Liver (tissue), 9 donors: ENCODE results near the gene IFI27. TPM values are rescaled to one million over a fixed set of nuclear protein-coding genes. Genes with fewer than 3 reads are reported as not detected.

Source experiments
- DNase-seq: peaks from one replicate; pipeline ENCODE4 v3.0.0-alpha.2; 2017; ENCODE audit warnings: low spot score
- H3K27ac ChIP-seq, 2 donors: one replicate each; pipeline ENCODE4 v1.7.0; 2013; ENCODE audit warnings: inconsistent platforms in 2 of 2, low read length in 2 of 2, control low read depth in 1 of 2, low read depth in 1 of 2, mild to moderate bottlenecking in 1 of 2
- H3K27me3 ChIP-seq, 4 donors: one replicate each; pipeline versions ENCODE4 v1.6.1 to v1.7.0; 2013; ENCODE audit warnings: low read length in 3 of 4, inconsistent platforms in 1 of 4, mild to moderate bottlenecking in 1 of 4, moderate library complexity in 1 of 4; ENCODE audit not compliant: control insufficient read depth in 4 of 4, insufficient read depth in 4 of 4
- H3K36me3 ChIP-seq, 4 donors: one replicate each; pipeline versions ENCODE4 v1.6.1 to v1.7.0; 2013; ENCODE audit warnings: low read length in 3 of 4, mild to moderate bottlenecking in 3 of 4, low read depth in 1 of 4, moderate library complexity in 1 of 4; ENCODE audit not compliant: control insufficient read depth in 4 of 4, insufficient read depth in 3 of 4
- H3K4me1 ChIP-seq, 4 donors: one replicate each; pipeline versions ENCODE4 v1.6.1 to v1.7.0; 2013; ENCODE audit warnings: low read length in 3 of 4, mild to moderate bottlenecking in 3 of 4, moderate library complexity in 1 of 4; ENCODE audit not compliant: control insufficient read depth in 4 of 4, insufficient read depth in 4 of 4
- H3K4me3 ChIP-seq, 3 donors: one replicate each; pipeline versions ENCODE4 v1.6.1 to v1.7.0; 2013; ENCODE audit warnings: low read length in 3 of 3, control low read depth in 1 of 3, low read depth in 1 of 3, mild to moderate bottlenecking in 1 of 3
- H3K9ac ChIP-seq, 2 donors: one replicate each; pipeline ENCODE4 v1.7.0; 2013; ENCODE audit warnings: low read length in 2 of 2, mild to moderate bottlenecking in 2 of 2, moderate library complexity in 2 of 2, control low read depth in 1 of 2, low read depth in 1 of 2
- H3K9me3 ChIP-seq, 4 donors: one replicate each; pipeline versions ENCODE4 v1.6.1 to v1.7.0; 2013; ENCODE audit warnings: low read length in 3 of 4; ENCODE audit not compliant: control insufficient read depth in 4 of 4
- ATF3 ChIP-seq: IDR thresholded peaks from 2 replicates; pipeline ENCODE4 v1.6.1; 2016; ENCODE audit warnings: antibody characterized with exemption
- CTCF ChIP-seq: fragments of 150-350 bp; IDR thresholded peaks from 2 replicates; pipeline ENCODE4 v1.5.1; 2017; ENCODE audit warnings: improper control_type of control experiment, low read depth, low read length; ENCODE audit not compliant: missing input control
- EGR1 ChIP-seq, 2 donors: IDR thresholded peaks; 2 replicates each; pipeline ENCODE4 v1.6.1; 2016 to 2018; ENCODE audit warnings: antibody characterized with exemption in 2 of 2, low read depth in 2 of 2
- FOXA1 ChIP-seq: IDR thresholded peaks from 2 replicates; pipeline ENCODE4 v1.6.1; 2016; ENCODE audit warnings: antibody characterized with exemption
- FOXA2 ChIP-seq: IDR thresholded peaks from 2 replicates; pipeline ENCODE4 v1.6.1; 2016; ENCODE audit warnings: antibody characterized with exemption
- GABPA ChIP-seq, 2 donors: IDR thresholded peaks in 1 of 2; conservative IDR thresholded peaks in 1 of 2; 2 replicates each; pipeline ENCODE4 v1.6.1; 2016; ENCODE audit warnings: antibody characterized with exemption in 2 of 2, mild to moderate bottlenecking in 1 of 2, moderate library complexity in 1 of 2
- HNF4A ChIP-seq, 2 donors: conservative IDR thresholded peaks; 2 replicates each; pipeline ENCODE4 v1.6.1; 2016; ENCODE audit warnings: antibody characterized with exemption in 2 of 2, mild to moderate bottlenecking in 2 of 2
- HNF4G ChIP-seq: IDR thresholded peaks from 2 replicates; pipeline ENCODE4 v1.6.1; 2016; ENCODE audit warnings: antibody characterized with exemption
- JUND ChIP-seq, 2 donors: IDR thresholded peaks; 2 replicates each; pipeline ENCODE4 v1.6.1; 2016; ENCODE audit warnings: antibody characterized with exemption in 2 of 2
- MAX ChIP-seq: IDR thresholded peaks from 2 replicates; pipeline ENCODE4 v1.6.1; 2016; ENCODE audit warnings: antibody characterized with exemption
- NR2F2 ChIP-seq: IDR thresholded peaks from 2 replicates; pipeline ENCODE4 v1.6.1; 2016; ENCODE audit warnings: antibody characterized with exemption
- RAD21 ChIP-seq, 2 donors: IDR thresholded peaks; 2 replicates each; pipeline ENCODE4 v1.6.1; 2016; ENCODE audit warnings: antibody characterized with exemption in 2 of 2, mild to moderate bottlenecking in 2 of 2
- RXRA ChIP-seq, 2 donors: IDR thresholded peaks; 2 replicates each; pipeline ENCODE4 v1.6.1; 2017 to 2018; ENCODE audit warnings: antibody characterized with exemption in 2 of 2, mild to moderate bottlenecking in 1 of 2
- SP1 ChIP-seq: IDR thresholded peaks from 2 replicates; pipeline ENCODE4 v1.6.1; 2018; ENCODE audit warnings: antibody characterized with exemption, mild to moderate bottlenecking
- TAF1 ChIP-seq: conservative IDR thresholded peaks from 2 replicates; pipeline ENCODE4 v1.6.1; 2016; ENCODE audit warnings: antibody characterized with exemption, mild to moderate bottlenecking
- YY1 ChIP-seq: IDR thresholded peaks from 2 replicates; pipeline ENCODE4 v1.6.1; 2016; ENCODE audit warnings: antibody characterized with exemption, mild to moderate bottlenecking
- WGBS: extraction: QIAGEN DNeasy Blood & Tissue Kit; methylation state at CpG from one replicate; pipeline ENCODE4 v1.1.7; 2013; 5-methylcytosine and 5-hydroxymethylcytosine counted together
- polyA plus RNA-seq, 2 donors: library from polyadenylated mRNA; stranded (reverse) in 1 of 2; unstranded in 1 of 2; fragments of 200-250 nt in 1 of 2; fragments of >200 nt in 1 of 2; fragmentation: Nextera tagmentation in 1 of 2; extraction: Ambion mirVana in 1 of 2; gene quantifications; one replicate each; pipeline versions ENCODE4 v1.2.1 to v1.2.3, GENCODE V29; 2013 to 2015
- total RNA-seq, 2 donors: library from RNA; depleted of rRNA; stranded (reverse); fragments of >200 nt; gene quantifications; one replicate each; pipeline ENCODE4 v1.2.3, GENCODE V29; 2014
- TF ChIP-seq, protein P1 (sequence below): IDR thresholded peaks from 2 replicates; pipeline ENCODE4 v1.6.1; 2016; ENCODE audit warnings: antibody characterized with exemption
- TF ChIP-seq, protein P2 (sequence below): IDR thresholded peaks from 2 replicates; pipeline ENCODE4 v1.6.1; 2016; ENCODE audit warnings: antibody characterized with exemption, mild to moderate bottlenecking
- donor health status: healthy.
- donor health status: healthy.
- donor health status: healthy.
- donor health status: healthy.
- donor health status: healthy.

Gene IFI27
- total and polyA plus RNA-seq, 4 donors: 12.7 to 170 (median 42.2) TPM

DNA sequence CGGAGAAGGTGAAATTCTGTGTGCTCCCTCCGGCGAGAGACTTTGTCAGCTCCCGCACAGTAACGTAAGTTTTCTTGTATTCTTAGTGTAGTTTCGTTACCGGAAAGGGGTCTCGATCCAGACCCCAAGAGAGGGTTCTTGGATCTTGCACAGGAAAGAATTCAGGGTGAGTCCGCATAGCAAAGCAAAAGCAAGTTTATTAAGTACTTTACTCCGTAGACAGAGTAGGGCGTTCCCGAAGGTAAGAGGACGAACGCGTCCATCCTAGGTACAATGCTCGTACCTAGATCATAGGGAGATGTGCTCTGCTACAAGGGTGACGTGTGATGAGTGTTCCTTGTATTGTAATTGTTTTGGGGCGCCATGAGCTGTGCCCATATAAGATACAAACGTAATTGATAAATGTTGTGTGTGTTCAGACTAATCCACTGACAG lies 29.1 kb upstream of the IFI27 start:
- peaks cover 9 to 39% (median 25%) of the 10 kb centered on the region in 4 donors for H3K4me1 ChIP-seq
- H3K4me3 ChIP-seq: peak overlapping the region; percentile 77 to 96 (median 93)
- peak overlapping the region; percentile 73 to 75 for H3K9ac ChIP-seq
- H3K27ac ChIP-seq: peak overlapping the region; percentile 81 to 93
- no peak for TF ChIP-seq RXRA (IDR thresholded peaks at IDR 0.05)
- no peak for TF ChIP-seq FOXA1
- no peak for TF ChIP-seq JUND (IDR thresholded peaks at IDR 0.05)
- TF ChIP-seq NR2F2: no peak
- no peak for TF ChIP-seq ATF3
- TF ChIP-seq HNF4A (conservative IDR thresholded peaks at IDR 0.05): no peak
- no peak for TF ChIP-seq CTCF
- TF ChIP-seq, protein P1, sequence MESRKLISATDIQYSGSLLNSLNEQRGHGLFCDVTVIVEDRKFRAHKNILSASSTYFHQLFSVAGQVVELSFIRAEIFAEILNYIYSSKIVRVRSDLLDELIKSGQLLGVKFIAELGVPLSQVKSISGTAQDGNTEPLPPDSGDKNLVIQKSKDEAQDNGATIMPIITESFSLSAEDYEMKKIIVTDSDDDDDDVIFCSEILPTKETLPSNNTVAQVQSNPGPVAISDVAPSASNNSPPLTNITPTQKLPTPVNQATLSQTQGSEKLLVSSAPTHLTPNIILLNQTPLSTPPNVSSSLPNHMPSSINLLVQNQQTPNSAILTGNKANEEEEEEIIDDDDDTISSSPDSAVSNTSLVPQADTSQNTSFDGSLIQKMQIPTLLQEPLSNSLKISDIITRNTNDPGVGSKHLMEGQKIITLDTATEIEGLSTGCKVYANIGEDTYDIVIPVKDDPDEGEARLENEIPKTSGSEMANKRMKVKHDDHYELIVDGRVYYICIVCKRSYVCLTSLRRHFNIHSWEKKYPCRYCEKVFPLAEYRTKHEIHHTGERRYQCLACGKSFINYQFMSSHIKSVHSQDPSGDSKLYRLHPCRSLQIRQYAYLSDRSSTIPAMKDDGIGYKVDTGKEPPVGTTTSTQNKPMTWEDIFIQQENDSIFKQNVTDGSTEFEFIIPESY: no peak
- TF ChIP-seq EGR1 (IDR thresholded peaks at IDR 0.05; ENCODE audit: low read depth in 2 of 2): no peak
- no peak for DNase-seq
- no peaks in the 10 kb centered on the region for H3K27me3 ChIP-seq
- WGBS: 2% methylated on average over 19 of the region's 19 CpGs
- no peaks in the 10 kb centered on the region for H3K9me3 ChIP-seq
- peaks cover 3 to 16% (median 6%) of the 10 kb centered on the region in 4 donors for H3K36me3 ChIP-seq

GRCh38 chr14:94087891-94088290 lies 22.6 kb upstream of the IFI27 start:
- no peaks in the 10 kb centered on the region for H3K9me3 ChIP-seq
- no peak overlapping the region for H3K27ac ChIP-seq
- DNase-seq: no peak
- no peaks in the 10 kb centered on the region for H3K36me3 ChIP-seq
- H3K4me3 ChIP-seq: no peak overlapping the region
- no peaks in the 10 kb centered on the region for H3K27me3 ChIP-seq
- WGBS: 92% methylated on average over 4 of the region's 4 CpGs
- TF ChIP-seq RXRA (IDR thresholded peaks at IDR 0.05) (no peak), HNF4A (conservative IDR thresholded peaks at IDR 0.05) (no peak), YY1 (no peak), MAX (no peak), EGR1 (IDR thresholded peaks at IDR 0.05; ENCODE audit: low read depth in 2 of 2) (no peak), FOXA1 (no peak), GABPA (IDR thresholded peaks at IDR 0.05 in 1 of 2, conservative IDR thresholded peaks at IDR 0.05 in 1 of 2) (no peak), NR2F2 (no peak), ATF3 (no peak), TAF1 (no peak), JUND (IDR thresholded peaks at IDR 0.05) (no peak), HNF4G (no peak), SP1 (no peak), RAD21 (IDR thresholded peaks at IDR 0.05) (no peak), CTCF (no peak), FOXA2 (no peak)
- TF ChIP-seq, protein P1: no peak
- TF ChIP-seq, protein P2, sequence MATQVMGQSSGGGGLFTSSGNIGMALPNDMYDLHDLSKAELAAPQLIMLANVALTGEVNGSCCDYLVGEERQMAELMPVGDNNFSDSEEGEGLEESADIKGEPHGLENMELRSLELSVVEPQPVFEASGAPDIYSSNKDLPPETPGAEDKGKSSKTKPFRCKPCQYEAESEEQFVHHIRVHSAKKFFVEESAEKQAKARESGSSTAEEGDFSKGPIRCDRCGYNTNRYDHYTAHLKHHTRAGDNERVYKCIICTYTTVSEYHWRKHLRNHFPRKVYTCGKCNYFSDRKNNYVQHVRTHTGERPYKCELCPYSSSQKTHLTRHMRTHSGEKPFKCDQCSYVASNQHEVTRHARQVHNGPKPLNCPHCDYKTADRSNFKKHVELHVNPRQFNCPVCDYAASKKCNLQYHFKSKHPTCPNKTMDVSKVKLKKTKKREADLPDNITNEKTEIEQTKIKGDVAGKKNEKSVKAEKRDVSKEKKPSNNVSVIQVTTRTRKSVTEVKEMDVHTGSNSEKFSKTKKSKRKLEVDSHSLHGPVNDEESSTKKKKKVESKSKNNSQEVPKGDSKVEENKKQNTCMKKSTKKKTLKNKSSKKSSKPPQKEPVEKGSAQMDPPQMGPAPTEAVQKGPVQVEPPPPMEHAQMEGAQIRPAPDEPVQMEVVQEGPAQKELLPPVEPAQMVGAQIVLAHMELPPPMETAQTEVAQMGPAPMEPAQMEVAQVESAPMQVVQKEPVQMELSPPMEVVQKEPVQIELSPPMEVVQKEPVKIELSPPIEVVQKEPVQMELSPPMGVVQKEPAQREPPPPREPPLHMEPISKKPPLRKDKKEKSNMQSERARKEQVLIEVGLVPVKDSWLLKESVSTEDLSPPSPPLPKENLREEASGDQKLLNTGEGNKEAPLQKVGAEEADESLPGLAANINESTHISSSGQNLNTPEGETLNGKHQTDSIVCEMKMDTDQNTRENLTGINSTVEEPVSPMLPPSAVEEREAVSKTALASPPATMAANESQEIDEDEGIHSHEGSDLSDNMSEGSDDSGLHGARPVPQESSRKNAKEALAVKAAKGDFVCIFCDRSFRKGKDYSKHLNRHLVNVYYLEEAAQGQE: no peak
- H3K4me1 ChIP-seq: no peaks in the 10 kb centered on the region
- H3K9ac ChIP-seq: no peak overlapping the region
